T-helper 22 cell (primary cell): Measurements from ENCODE around the gene KMT2D.
A peak's percentile ranks its signal among the peaks of the same experiment; 100 is the strongest.

Experiments used
- DNase-seq: peaks from one replicate; pipeline ENCODE4 v3.0.0-alpha.2; 2020; ENCODE audit warnings: low read depth

Gene KMT2D

GRCh38 chr12:49060237-49061156, at the start of gene KMT2D:
Gene KMT2D, minus strand, starts transcription at chr12:49060794. Its CDS starts 5,470 bp downstream, at chr12:49055324.
- DNase-seq = peak; percentile 77

GRCh38 chr12:49109641-49110463, 49.3 kb upstream of the KMT2D start:
- no peak for DNase-seq

GRCh38 chr12:49108958-49109404, 48.4 kb upstream of the KMT2D start:
- DNase-seq = no peak

- DNase-seq = no peak
Observed at GRCh38 chr12:49105504-49106084, 45.0 kb upstream of the KMT2D start.

GRCh38 chr12:49104822-49105221, 44.2 kb upstream of the KMT2D start:
- no peak for DNase-seq

- no peak for DNase-seq
Observed at GRCh38 chr12:49100380-49100779, 39.8 kb upstream of the KMT2D start.

- DNase-seq = no peak
Observed at GRCh38 chr12:49098703-49099102, 38.1 kb upstream of the KMT2D start.

- peak; percentile 29 for DNase-seq
Observed at GRCh38 chr12:49098035-49098451, 37.4 kb upstream of the KMT2D start.

- DNase-seq = no peak
Observed at GRCh38 chr12:49097381-49097780, 36.8 kb upstream of the KMT2D start.

GRCh38 chr12:49094975-49095365, 34.4 kb upstream of the KMT2D start:
- DNase-seq = no peak

- no peak for DNase-seq
Observed at GRCh38 chr12:49094160-49094974, 33.8 kb upstream of the KMT2D start, which contains the start of gene DHH. Gene DHH, minus strand, starts transcription at chr12:49094801. Its CDS starts 289 bp downstream, at chr12:49094512.

GRCh38 chr12:49093792-49094159, 33.2 kb upstream of the KMT2D start:
- no peak for DNase-seq

GRCh38 chr12:49092816-49093406, 32.3 kb upstream of the KMT2D start:
- no peak for DNase-seq

GRCh38 chr12:49092086-49092815, 31.7 kb upstream of the KMT2D start:
- DNase-seq = no peak

- no peak for DNase-seq
Observed at GRCh38 chr12:49091836-49092085, 31.2 kb upstream of the KMT2D start.

GRCh38 chr12:49091056-49091835, 30.7 kb upstream of the KMT2D start:
- DNase-seq = no peak

- DNase-seq = no peak
Observed at GRCh38 chr12:49089821-49090773, 29.5 kb upstream of the KMT2D start.

GRCh38 chr12:49088932-49089330, 28.3 kb upstream of the KMT2D start:
- no peak for DNase-seq
